HG02973 (cell line): ENCODE results near the gene PACSIN2.

ENCODE experiments used
- ATAC-seq: cut with Tn5 transposase; IDR thresholded peaks from one replicate; pipeline ENCODE4 v1.9.1; 2021; ENCODE audit warnings: moderate library complexity; ENCODE audit not compliant: unreplicated experiment

Gene PACSIN2

GRCh38 chr22:42907404-42908373 lies 107.3 kb downstream of the PACSIN2 start:
- no peak for ATAC-seq

DNA sequence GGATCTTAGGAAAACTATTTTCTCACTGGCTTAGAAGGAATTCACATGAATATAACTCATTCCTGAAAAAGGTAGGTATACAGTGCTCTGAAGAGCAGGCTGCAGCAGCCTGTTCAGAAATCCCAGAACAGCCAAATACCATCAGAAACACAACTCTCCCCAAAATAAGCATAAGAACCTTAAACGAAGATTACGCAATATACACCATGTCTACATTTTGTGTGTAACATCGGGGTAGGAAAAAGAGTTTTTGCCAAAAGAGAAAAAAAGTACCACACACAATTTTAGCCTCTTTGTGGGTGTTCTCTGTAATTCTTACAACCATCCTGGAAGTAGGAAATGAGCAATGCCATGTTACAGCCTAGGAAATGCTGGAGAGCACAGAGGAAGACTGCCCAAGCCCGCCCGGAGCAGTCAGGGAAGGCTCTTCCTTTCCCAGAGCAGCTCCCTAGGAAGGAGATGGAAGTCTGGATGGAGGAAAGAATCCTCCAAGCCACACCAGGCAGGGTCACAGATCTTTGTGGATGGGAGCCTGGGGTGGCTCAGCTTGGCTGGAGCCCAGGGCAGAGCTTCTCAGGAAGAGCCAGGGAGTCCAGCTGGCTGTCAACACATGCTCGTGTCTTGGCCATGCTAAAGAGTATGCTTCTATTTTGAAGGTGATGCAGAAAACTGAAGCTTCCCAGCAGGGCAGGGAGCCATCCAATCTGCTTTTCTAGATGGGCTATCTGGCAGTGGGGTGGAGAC lies 108.2 kb downstream of the PACSIN2 start:
- ATAC-seq = no peak

DNA sequence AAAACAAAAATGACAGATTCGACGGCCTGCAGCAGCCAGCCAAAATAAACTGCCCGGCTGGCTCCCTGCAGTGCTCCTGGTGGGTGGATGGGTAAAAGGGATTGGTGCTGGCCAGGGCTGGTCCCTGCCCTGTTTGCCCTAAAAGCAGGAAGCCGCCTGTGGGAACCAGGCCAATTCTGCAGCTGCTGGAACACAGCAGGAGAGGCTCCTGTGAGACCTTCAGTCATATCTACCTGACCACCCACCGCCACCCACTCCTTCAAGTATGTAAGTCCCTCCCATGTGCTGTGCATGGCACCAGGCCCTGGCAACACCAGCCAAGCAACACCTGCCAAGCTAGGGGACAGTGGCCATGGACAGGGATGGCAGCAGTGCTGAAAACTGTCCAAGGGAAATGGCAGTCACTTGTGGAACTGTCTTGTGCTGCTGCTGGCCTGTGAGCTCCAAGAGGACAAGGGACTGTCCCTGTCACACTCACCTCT lies 109.2 kb downstream of the PACSIN2 start:
- ATAC-seq = no peak

DNA sequence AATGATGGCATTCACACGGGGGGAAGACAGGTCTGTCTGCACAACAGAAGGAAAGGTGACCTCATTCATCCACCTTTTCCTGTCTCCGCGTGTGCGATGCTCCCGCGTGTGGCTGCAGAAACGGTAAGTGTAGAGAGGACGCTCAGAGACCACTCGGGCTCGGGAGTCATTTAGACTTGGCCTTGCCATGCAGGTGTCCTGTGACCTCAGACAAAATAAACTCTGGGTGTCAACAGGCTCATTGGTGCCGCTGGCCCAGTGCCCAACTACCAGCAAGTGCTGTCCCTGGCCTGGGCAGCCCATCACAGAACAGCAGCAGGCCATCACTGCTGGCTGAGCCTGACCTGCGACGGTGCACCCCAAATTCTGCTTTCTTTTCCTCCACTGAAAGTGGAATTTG lies 109.7 kb downstream of the PACSIN2 start:
- ATAC-seq = no peak

DNA sequence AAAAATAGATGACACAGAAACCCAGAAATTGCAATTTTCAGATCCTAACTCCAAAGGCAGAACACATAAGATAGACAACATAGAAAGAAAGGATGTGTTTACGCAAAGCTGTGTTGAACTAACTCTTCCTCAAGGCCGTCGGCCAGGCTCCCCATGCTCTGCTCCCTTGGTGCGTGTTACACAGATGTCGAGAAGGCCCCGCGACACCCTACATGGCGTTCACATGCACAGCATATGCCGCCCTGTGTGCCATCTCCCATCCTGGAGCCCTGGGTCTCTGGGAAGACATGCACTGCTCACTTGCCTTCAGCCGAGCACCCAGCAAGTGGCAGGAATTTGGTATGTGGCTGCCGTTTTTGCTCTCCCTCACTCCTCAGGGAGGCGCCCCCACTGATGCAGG lies 110.9 kb downstream of the PACSIN2 start:
- no peak for ATAC-seq

- ATAC-seq = no peak
These were observed 112.0 kb downstream of the PACSIN2 start for GRCh38 chr22:42902875-42903510.

DNA sequence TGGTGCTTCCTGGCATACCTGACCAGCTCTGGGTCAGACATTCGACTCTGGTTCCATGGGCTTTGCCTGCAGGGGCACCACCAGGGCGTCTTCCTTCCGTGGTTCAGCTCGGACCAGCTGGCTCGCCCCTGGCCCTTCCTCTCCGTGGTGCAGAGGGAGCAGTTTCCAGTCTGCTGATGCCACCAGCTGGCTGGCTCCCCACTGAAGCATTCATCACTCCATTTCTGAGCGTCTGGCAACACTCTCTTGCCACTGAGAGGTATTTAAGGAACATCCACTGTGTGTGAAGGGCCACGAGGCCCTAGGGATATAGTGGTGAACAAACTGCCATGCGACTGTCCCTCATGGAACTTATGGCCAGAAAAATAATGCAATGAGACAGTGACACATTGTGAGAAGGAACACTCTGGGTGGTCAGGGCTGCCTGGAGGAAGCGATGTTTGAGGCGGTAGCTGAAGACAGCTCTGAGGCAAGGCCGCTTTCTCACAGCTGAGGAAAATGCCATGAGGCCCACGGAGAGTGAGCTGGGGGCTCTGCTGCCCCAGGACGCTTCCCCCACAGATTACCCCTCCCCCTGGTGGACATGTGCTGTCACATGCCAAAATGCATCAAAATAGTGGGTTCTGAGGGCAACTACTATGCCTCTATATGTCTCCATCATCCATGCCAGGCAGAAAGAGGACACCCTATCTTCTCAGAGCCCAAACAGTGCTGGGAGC lies 113.0 kb downstream of the PACSIN2 start:
- no peak for ATAC-seq

DNA sequence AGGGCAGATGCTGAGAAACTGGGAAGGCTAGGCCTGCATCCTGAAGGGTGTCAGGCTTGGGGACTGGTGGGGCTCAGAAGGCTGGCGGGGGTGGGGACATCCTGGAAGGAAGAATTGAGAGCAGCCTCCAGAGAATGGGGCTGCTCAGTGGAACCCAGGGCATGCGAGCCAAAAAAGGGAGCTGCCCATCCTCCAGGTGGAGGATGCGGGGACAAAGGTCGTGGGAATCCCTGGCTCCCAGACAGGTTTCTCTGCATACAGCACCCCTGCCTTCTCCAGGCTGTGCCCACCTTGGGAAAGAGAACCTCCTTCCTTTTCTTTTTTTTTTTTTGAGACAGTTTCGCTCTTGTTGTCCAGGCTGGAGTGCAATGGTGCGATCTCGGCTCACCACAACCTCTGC lies 117.0 kb downstream of the PACSIN2 start:
- ATAC-seq = no peak

GRCh38 chr22:42895541-42895981 lies 119.4 kb downstream of the PACSIN2 start:
- no peak for ATAC-seq

DNA sequence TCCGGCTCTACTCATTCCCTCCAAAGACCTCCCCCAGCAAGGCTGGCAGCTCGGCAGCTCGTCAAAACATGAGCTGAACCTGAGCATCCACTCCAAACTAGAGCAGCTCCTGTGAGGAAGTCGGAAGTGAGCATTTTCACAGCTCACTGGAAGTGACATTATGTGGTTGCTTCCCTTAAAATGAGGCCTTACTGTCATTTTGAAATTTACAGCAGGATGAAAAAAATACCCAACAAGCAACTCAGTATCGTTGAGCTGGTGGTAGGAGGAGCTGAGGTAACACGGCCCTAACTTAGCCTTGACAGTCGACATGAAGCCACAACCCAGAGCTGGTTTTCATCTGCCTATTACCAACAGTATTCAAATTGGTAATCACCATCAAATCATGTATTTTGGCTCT lies 119.9 kb downstream of the PACSIN2 start:
- ATAC-seq = no peak

DNA sequence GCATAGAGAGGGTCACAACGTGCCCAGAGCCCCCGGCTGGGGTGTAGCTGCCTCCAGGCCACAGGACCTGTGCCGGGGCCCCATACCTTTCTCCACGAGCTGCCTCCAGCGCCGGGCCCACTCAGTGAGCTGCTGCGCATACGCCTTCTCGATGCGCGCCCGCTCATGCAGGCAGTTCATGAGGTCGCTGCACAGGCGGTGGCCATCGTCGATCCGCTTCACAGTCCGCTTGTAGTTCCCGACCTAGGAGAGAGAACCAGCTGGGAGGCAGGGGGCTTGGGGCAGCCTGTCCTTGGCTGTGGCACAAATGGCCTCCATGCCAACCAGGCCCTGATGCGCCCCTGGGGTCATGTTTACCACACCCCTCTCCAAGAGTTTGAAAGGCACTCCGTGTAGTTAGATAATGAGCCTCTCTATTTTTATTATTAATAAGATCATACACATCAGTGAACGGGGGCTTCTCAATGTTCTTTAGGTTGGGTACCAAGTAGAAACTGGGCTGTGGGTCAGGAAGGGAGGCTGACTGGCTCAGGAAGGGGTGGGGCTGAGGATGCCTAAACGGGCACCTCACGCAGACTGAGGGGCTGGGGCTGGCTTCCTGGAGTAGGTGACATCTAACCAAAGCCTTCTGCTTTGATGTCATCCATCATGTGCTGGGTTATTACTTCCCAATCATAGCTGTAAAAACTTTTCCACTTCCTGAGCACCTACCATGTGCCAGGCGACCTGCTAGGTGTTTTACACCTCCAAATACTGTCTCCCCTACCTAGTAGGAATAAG lies 121.4 kb downstream of the PACSIN2 start:
- no peak for ATAC-seq

- ATAC-seq = no peak
These were observed 122.2 kb downstream of the PACSIN2 start for GRCh38 chr22:42892571-42893316.

DNA sequence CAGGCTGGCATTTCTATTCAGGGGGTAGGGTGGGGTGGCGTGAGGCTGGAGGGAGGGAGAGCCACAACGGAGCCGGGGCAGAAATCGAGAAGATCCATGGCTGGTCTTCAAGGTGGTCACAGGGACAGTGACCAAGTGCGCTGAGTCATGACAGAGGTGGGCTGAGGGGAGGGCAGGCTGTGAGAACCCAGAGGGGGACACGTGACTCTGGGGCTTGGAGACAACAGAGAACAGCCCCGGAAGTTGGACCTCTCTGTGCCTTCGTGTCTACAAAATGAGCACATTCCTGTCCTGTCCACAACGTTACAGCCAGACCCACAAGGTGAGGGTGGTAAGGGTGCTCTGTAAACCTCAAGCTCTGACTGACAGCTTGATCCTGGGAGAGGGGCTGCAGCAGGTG lies 122.8 kb downstream of the PACSIN2 start:
- no peak for ATAC-seq

- no peak for ATAC-seq
These were observed 123.3 kb downstream of the PACSIN2 start for GRCh38 chr22:42891696-42892095.

- ATAC-seq = no peak
These were observed 123.9 kb downstream of the PACSIN2 start for GRCh38 chr22:42891008-42891407.

DNA sequence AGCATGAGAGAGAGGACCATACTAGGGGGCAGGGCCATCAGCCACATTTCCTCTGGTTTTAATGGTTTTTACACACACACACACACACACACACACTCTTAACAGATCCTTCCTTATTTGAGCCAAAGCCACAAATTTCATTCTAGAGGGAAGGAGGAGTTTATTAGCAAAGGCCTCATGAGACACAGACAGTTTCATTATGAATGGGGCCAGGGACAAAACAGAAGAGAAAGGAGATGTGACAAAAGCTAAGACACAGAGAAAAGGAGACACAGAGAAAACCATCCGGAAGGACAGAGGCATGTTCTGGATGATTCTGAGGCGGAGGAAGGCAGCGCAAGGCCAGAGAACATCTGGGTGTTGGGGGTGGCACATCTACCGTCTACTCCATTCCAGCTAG lies 125.6 kb downstream of the PACSIN2 start:
- ATAC-seq = peak; percentile 50

GRCh38 chr22:42887523-42888507 lies 127.1 kb downstream of the PACSIN2 start:
- ATAC-seq = no peak

DNA sequence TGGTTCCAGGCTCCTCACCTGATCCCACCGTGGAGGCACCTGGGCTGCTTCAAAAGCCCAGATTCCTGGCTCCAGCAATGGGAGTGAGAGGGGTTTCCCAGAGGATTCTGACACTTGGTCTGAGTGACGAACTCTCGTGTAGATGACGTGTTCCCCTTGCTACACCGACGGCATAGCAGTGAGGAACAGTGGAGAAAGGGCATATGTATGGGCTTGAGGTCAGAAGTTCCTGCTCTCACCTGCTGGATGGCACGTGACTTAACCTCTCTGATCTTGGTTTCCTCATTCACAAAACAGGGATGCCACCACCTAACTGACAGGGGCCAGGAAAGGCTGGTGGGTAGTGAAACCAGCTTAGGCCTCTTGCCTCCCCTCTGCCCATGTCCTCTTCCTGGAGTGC lies 127.8 kb downstream of the PACSIN2 start:
- ATAC-seq = no peak
